NCI-H1105 (cell line): Measurements from ENCODE around the gene GSE1.

ENCODE experiments used
- DNase-seq: peaks from one replicate; lab custom pipeline; 2025; lab: John Stamatoyannopoulos, UW

Gene GSE1

DNA sequence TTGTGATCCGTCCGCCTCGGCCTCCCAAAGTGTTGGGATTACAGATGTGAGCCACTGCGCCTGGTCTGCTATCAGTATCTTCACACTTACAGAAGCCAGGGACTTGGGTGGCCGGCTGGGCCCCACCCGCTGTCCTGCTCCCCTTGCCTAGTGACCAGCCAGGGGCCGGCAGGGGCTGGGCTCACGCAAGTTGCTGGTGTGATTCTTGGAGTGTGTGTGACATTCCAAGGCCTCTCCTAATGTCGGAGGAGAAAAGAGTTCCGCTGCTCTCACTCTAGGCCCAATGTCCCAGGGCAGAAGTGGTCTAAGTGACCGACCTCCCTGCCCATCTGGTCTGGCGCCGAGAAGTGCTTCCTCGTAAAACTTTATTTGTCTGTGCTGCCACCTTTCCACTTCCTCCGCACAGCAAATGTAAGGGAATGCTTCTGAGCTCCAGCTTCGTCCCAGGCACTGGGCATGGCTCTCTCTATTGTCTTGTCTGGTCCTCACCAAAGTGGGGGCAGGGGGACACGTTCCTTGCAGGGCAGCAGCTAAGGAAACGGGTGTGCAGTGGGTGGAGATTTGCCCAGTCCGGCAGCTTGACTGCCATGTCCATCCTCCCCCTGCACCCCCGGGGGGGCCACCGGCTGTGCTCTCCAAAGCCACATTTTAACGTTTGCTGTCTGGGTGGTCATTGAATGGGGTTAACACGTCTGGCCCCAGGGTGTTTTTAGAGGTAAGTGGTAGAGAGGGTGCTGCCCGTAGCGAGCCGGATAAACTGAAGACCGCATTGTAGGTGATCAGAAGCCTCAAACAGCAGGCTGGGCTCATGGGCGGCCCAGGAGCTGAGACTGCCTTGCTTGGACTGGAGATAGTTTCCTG is 7.8 kb upstream of the GSE1 start:
- no peak for DNase-seq

GRCh38 chr16:85605912-85606841 is 6.9 kb upstream of the GSE1 start:
- DNase-seq = no peak

DNA sequence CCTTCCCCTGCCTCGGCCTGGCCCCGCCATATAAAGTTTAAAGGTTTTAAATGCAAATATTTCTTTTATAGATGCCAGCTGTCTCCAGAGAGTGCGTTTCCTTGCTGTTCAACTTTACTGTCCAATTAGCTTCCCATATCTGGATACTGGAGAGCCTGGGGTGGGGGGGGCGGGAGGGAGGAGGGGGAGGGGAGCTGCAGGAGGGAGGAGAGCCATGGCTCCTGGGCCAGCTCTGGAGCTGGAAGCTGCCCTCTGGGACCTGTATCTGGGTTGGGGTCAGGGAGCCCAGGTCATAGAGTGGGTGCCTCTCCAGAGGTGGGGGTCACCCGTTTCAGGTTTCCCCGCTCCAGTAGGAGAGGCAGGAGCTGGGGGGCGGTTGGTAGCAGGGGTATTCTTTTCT is 6.2 kb upstream of the GSE1 start:
- peak; percentile 6 for DNase-seq

GRCh38 chr16:85607321-85607765 is 5.8 kb upstream of the GSE1 start:
- peak; percentile 44 for DNase-seq

- no peak for DNase-seq
Observed at GRCh38 chr16:85607796-85608514, 5.2 kb upstream of the GSE1 start.

DNA sequence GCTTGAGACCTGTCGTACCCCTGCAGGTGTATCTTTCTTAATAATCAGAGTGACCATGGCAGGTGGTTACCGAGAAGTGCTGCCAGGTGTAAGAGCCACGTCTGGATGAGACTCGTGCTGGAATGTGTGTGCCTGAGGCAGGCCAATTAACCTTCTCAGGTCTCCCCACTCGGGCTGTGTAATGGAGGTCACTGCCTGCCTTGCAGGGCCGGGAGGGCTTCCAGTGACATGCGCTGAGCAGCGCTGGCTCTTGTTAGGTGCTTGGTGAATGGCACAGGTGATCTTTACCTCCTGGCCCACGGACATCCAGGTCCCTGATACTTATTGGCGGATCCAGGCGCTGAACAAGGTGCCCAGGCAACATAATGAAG is 4.6 kb upstream of the GSE1 start:
- peak; percentile 37 for DNase-seq

GRCh38 chr16:85608887-85609286 is 4.2 kb upstream of the GSE1 start:
- DNase-seq = no peak

DNA sequence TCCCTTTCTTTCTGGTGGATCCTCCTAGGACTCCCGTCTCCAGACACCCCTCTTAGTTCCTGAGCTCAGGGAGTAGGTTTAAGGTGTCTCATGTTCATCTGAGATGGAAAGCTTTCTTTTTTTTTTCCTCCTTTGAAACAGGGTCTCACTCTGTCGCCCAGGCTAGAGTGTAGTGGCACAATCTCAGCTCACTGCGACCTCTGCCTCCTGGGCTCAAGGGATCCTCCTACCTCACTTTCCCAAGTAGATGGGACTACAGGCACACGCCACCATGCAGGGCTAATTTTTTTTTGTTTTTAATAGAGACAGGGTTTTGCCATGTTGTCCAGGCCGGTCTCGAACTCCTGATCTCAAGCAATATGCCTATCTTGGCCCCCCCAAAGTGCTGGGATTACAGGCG is 3.6 kb upstream of the GSE1 start:
- no peak for DNase-seq

DNA sequence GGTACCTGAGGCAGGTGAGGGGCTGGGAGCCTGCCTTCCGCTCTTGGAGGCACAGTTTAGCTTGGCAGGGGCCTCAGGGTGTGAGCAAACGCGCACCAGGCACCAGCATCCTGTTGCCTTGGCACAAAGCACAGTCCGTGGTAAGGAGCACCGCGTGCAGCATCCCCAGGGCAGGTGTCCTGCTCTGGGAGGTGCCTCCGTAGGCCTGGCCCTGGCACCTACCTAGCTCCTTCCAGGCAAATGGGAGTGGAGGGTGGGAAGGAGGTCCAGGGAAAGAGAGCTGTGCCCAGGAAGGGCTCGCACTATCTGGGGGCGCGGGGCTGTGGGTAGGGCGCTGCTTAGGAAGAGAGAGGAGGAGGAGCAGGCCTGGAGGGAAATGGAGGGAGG is 3.1 kb upstream of the GSE1 start:
- DNase-seq = no peak

GRCh38 chr16:85610446-85611193 is 2.5 kb upstream of the GSE1 start:
- peak; percentile 73 for DNase-seq

DNA sequence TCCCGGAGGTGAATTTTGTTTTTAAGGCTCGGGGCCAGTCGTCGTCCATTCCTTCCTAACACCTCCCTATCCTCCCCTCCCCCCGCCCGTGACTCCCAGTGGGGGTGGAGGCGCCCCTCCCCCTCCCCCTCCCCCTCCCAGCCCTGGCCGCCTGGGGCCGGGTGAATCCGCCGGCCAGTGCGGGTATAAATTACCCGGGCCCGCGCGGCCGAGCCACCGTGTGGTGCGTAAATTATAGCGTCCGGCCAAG is 2.0 kb upstream of the GSE1 start:
- DNase-seq = peak; percentile 52

DNA sequence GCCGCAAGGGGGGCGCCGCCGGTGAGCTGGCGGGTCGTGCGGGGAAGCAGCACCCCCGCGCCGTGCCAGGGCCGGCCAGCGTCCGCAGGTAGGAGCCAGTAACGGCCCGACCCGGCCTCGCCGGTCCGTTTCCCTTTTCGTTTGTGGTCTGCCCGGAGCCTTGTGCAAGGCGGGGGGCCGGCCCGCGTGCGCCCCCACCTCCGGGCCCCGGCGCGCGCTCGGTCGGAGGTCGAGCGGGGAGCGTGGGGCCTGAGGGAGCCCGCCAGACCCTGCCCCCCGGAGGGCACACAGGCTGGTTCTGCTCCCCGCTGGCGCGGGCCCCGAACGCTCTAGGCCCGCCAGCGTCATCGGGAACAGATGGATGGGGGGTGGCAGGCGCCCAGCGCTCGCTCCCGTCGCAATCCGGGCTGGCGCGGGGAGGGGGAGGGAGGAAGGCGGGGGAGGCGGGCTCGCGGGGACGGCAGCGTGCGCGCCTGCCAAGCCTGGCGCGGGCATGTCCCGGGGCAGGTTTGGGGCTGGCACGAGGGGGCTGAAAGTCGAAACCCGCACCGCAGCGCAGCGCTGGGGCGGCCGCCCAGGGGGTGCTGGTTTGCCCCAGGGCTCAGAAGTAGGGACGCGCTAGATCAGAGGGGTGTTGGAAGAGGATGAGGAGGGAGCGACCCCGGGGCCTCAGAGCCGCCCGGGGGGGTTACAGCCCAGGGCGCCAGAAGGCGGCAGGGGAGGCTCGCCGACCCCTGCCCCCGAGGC is 1.5 kb upstream of the GSE1 start:
- peak; percentile 58 for DNase-seq

GRCh38 chr16:85612191-85612800 is 826 bp upstream of the GSE1 start:
- DNase-seq = peak; percentile 36

DNA sequence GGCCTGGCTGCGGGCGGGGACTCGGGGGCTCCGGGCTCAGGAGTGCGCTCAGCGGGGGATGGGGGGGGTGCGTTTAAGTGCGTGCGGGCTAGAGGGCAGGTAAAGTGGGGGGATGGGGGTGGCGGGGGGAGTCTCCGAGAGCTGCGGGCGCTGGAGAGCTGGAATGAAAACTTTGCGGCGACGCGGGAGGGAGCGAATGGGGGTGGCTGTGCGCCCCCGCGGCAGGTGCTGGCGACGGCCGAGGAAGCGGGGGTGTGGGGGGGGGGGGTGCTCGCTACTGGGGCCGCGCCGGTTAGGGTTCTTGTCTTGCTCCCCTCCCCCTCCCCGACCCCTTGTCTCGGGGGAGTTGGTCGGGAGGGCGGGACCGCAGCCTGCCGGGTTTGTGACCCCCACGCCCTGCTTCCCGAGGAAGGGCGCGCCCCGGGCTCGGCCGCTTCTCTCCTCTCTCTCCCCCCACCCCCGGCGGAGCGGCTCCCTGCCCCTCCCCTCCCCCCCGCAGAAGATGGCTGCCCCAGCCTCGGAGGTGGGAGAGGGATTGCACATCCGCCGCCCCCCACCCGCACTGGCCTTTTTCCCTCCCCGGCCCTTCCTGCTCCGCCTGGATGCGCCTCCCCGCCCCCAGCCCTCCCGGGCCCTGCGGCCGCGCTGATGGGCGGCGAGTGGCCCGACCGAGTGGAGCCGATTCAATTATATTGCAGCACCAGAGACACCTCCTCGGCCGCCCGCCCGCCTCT is 649 bp downstream of the GSE1 start:
- DNase-seq = peak; percentile 19

GRCh38 chr16:85614338-85615013 is 1.4 kb downstream of the GSE1 start:
- no peak for DNase-seq

- DNase-seq = no peak
Observed at GRCh38 chr16:85615014-85615851, 2.1 kb downstream of the GSE1 start.

DNA sequence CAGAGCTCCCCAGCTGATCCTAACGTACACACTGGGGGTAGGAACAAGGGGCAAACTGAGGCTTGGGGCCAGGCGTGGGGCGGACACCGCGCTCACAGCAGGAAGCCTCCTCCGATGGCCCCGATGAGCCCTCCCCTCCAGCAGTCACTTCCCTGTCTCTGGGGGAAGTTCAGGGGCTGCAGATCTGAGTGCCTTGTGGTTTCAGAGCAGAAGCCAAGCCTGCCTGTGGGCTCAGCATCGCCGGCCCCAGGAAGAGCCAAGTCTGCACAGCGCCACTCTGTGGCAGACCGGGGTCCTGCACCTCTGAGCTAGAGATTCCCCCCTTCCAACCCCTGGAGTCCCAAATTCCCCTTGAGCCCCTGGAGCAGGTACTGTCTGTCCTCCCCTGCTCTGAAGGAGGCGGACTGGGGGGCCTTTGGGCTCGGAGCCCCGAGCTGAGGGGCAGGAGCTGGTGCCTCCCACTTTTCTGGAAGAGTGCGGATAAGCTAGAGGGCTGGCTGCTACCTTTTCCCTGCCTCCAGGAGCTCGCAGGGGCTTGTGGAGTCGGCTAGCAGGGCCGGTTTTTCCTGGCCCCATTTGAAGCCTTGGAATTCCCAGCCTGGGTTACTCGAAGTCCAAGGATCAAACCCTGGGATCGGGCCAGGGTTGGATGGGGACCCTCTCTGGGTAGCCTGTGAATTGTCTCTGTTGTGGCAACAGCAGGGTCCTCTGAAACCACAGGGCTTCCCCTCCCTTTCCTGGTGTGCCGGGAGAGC is 2.9 kb downstream of the GSE1 start:
- DNase-seq = no peak
